HEK293T (cell line): ENCODE results near the gene TRAF6.

ENCODE experiments used
- CTCF ChIA-PET: fragments of 350-600 bp; formaldehyde crosslinking; extraction: SDS; loops from one replicate; lab custom pipeline; 2021; ENCODE audit warnings: antibody characterized with exemption, inconsistent platforms; lab: Yijun Ruan, JAX
- POLR2A ChIA-PET: fragments of 350-600 bp; formaldehyde crosslinking; extraction: SDS; loops from one replicate; lab custom pipeline; 2020; ENCODE audit warnings: antibody characterized with exemption, inconsistent platforms; lab: Yijun Ruan, JAX
- DNase-seq: peaks from one replicate; pipeline ENCODE4 v3.0.0; 2012; ENCODE audit warnings: mixed read lengths; ENCODE audit errors: extremely low spot score
- ARNT ChIP-seq: fragments of 450-650 bp; IDR thresholded peaks from 2 replicates; pipeline ENCODE4 v1.6.1; 2017; ENCODE audit warnings: mild to moderate bottlenecking
- BHLHE40 ChIP-seq: fragments of 450-650 bp; IDR thresholded peaks from 2 replicates; pipeline ENCODE4 v1.6.1; 2016; ENCODE audit warnings: mild to moderate bottlenecking, moderate library complexity, borderline replicate concordance
- CTBP1 ChIP-seq: fragments of 450-650 bp; IDR thresholded peaks from 2 replicates; pipeline ENCODE4 v1.6.1; 2016; ENCODE audit warnings: borderline replicate concordance
- ELF4 ChIP-seq: fragments of 450-650 bp; IDR thresholded peaks from 2 replicates; pipeline ENCODE4 v1.6.1; 2017; ENCODE audit warnings: antibody characterized with exemption
- FOXA1 ChIP-seq: fragments of 450-650 bp; IDR thresholded peaks from 2 replicates; pipeline ENCODE4 v1.6.1; 2016; ENCODE audit warnings: mild to moderate bottlenecking
- FOXK2 ChIP-seq: fragments of 450-650 bp; IDR thresholded peaks from 2 replicates; pipeline ENCODE4 v1.6.1; 2016; ENCODE audit warnings: mild to moderate bottlenecking
- FOXM1 ChIP-seq: fragments of 450-650 bp; IDR thresholded peaks from 2 replicates; pipeline ENCODE4 v1.6.1; 2017; ENCODE audit warnings: mild to moderate bottlenecking, borderline replicate concordance
- HDGF ChIP-seq: fragments of 450-650 bp; IDR thresholded peaks from 2 replicates; pipeline ENCODE4 v1.6.1; 2017; ENCODE audit warnings: antibody characterized with exemption, borderline replicate concordance
- L3MBTL2 ChIP-seq: fragments of 450-650 bp; conservative IDR thresholded peaks from 2 replicates; pipeline ENCODE4 v1.6.1; 2016; ENCODE audit warnings: mild to moderate bottlenecking
- LEF1 ChIP-seq: fragments of 450-650 bp; IDR thresholded peaks from 2 replicates; pipeline ENCODE4 v1.6.1; 2017; ENCODE audit warnings: mild to moderate bottlenecking, borderline replicate concordance
- NFRKB ChIP-seq: fragments of 450-650 bp; IDR thresholded peaks from 2 replicates; pipeline ENCODE4 v1.6.1; 2016; ENCODE audit warnings: mild to moderate bottlenecking, moderate library complexity
- SP1 ChIP-seq: fragments of 450-650 bp; IDR thresholded peaks from 2 replicates; pipeline ENCODE4 v1.6.1; 2017
- SUZ12 ChIP-seq: fragments of 450-650 bp; IDR thresholded peaks from 2 replicates; pipeline ENCODE4 v1.6.1; 2016; ENCODE audit warnings: mild to moderate bottlenecking
- TARDBP ChIP-seq: fragments of 450-650 bp; IDR thresholded peaks from 2 replicates; pipeline ENCODE4 v1.6.1; 2016
- ZNF384 ChIP-seq: fragments of 450-650 bp; IDR thresholded peaks from 2 replicates; pipeline ENCODE4 v1.6.1; 2016
- TF ChIP-seq, protein P1 (sequence below): fragments of 450-650 bp; IDR thresholded peaks from 2 replicates; pipeline ENCODE4 v1.6.1; 2016

The TRAF6 gene

DNA sequence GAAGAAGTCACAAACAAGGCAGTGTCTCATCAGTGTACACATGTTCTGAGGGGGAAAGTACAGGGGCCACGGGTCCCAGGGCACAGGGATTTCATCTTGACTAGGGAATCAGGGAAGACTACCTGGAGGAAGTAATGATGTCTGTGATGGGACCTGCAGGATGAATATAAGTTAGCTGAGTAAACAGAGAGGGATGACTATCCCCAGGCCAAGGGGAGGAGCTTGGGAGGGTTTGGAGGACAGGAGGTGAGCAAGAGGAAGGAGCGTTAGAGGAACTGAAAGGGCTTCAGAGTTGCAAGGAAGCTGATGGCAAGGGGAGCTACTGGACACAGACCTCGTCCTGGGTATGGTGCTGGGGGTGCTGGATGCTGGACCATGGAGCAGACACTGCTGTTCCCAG is 56.4 kb downstream of the TRAF6 start:
- no peak for DNase-seq
- POLR2A ChIA-PET: no interaction called here
- TF ChIP-seq, protein P1, sequence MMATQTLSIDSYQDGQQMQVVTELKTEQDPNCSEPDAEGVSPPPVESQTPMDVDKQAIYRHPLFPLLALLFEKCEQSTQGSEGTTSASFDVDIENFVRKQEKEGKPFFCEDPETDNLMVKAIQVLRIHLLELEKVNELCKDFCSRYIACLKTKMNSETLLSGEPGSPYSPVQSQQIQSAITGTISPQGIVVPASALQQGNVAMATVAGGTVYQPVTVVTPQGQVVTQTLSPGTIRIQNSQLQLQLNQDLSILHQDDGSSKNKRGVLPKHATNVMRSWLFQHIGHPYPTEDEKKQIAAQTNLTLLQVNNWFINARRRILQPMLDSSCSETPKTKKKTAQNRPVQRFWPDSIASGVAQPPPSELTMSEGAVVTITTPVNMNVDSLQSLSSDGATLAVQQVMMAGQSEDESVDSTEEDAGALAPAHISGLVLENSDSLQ: no peak
- TF ChIP-seq FOXK2 (no peak), NFRKB (no peak), CTBP1 (no peak), ZNF384 (no peak), SUZ12 (no peak), SP1 (no peak), FOXA1 (no peak)
- CTCF ChIA-PET: interaction anchor here (1.1 kb wide), 1 partner anchor 15 kb away, joined by 4 read pairs; no protein-coding TSS in a partner anchor

DNA sequence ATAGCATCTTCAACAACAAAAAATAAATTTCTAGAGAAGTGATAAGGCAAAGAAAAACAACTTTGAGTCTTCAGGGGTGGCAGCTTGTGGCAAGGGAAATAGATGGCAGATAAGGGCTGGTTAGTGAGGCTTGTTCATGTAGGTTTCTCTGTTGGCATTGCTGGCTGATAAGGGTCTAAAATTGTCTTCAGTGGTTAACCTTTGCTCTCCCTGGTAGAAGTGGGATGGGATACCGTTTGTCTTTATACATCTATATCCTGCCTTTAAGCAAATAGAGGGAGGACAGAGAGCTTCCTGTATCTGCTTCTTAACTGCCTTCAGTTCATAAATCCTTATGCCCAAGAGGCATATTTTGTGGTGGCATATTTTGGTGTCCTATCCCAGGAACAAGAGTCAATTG is 57.1 kb downstream of the TRAF6 start:
- TF ChIP-seq SUZ12: no peak
- TF ChIP-seq FOXM1: no peak
- TF ChIP-seq SP1: no peak
- no peak for DNase-seq
- POLR2A ChIA-PET: no interaction called here
- CTCF ChIA-PET: interaction anchor here (0.6 to 1.1 kb wide), 3 partner anchors 16 to 194 kb away, joined by 3 to 4 read pairs (median 3); no protein-coding TSS in a partner anchor

DNA sequence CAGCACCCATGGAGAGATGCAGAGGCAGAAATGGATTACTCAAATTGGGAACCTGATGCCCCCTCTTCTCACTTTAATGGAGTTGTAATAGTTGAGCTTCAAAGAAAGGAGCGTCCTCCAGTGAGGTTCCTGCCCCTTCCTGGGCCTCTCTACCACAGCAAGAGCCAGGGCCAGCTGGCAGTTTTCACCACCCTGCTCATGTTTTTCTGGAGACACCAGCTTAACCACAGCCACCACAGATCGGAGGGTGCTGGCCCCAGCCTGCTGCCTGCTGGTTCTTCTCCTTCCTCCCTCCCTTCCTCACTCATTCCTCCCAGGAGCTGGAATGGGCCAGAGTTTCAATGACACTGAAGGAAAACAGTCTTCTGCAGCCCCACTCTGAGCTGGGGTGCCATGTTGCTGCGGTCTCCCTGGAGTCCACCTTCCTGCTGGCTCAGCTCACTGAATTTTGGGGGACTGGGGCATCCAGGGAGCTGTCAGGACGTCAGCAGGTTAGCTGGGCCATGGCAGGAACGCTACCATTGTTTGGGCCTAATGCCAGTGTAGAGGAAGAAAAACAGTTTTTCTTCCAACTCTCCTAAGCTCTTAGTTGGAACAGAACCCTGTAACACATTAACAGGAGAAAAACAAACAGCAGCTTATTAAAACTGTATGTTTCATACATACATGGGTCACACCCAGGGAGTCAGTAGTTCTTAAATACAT is 57.7 kb downstream of the TRAF6 start:
- TF ChIP-seq ARNT (no peak), CTBP1 (no peak), FOXA1 (no peak), SP1 (no peak), L3MBTL2 (no peak), NFRKB (no peak), ELF4 (no peak), FOXM1 (no peak), FOXK2 (no peak), LEF1 (no peak), TARDBP (no peak), HDGF (no peak), BHLHE40 (no peak)
- TF ChIP-seq, protein P1: no peak
- DNase-seq: no peak
- CTCF ChIA-PET: interaction anchor here (0.6 to 1.1 kb wide), 3 partner anchors 17 to 194 kb away, joined by 3 to 4 read pairs (median 3); no protein-coding TSS in a partner anchor
- POLR2A ChIA-PET: no interaction called here

DNA sequence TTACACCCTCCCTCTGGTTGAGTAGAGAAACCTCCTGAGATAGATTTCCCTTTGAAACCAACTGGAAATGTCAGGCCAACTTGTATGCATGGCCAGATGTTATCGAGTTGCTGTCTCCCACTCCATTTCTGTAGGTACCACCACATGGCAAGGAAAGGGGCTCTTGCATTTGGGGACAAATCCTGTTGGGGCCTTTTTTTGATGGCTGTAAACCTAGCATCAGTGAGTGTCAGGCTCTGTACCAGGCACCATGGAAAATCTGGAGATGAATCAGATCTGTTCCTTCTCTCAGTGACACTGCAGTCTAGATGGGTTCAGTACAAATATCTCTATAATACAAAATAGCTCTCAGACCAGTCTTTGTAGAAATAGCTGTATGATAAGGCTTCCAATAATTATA is 58.4 kb downstream of the TRAF6 start:
- TF ChIP-seq HDGF (no peak), FOXA1 (no peak), FOXK2 (no peak), SUZ12 (no peak), LEF1 (no peak), TARDBP (no peak), NFRKB (no peak), FOXM1 (no peak), ZNF384 (no peak)
- TF ChIP-seq, protein P1: no peak
- no peak for DNase-seq
- POLR2A ChIA-PET: no interaction called here
- CTCF ChIA-PET: no interaction called here

DNA sequence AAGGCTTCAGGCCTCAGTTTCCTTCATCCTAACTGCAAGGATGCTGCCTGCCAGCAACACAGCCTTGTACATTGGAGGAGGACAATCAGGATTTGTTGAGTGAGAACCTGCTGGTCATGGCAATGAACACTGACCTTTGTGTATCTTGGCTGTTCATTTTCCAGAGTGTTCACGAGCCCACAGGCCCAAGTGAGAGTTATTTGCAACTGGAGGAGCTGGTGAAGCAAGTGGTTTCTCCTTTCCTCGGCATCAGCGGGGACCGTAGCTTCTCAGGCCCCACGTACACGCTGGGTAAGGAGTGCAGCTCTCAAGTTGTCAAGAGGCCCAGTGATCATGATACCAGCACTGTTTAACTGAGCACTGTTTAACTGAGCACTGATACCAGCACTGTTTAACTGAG is 59.0 kb downstream of the TRAF6 start:
- POLR2A ChIA-PET: no interaction called here
- TF ChIP-seq, protein P1: no peak
- CTCF ChIA-PET: no interaction called here
- DNase-seq: no peak

DNA sequence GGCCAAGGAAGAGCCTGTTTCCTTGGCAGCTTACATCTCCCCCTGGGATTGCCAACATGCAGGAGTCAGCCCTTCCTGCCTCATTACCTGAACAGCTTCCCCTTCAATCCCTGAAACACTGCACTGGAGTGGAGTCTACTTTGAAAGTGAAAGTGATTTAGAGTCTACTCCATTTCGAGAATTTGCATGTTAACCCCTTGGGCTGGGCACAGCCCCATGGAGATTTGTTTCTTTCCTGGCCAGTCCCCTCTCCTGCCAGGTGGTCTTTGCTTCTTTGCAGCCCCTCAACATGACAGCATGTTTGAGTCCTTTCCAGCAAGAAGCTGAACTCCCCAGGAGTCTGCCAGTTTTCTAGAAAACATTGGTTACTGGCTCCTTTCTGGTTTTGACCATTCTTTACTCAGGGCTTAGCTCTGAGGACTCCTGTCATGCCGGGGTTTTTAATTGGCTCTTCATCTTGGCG is 59.9 kb downstream of the TRAF6 start:
- TF ChIP-seq TARDBP (no peak), ELF4 (no peak)
- ChIA-PET POLR2A (no interaction called here), CTCF (no interaction called here)
- no peak for DNase-seq
